ENCODE results near the gene TPK1. TPM values are rescaled to one million over a fixed set of nuclear protein-coding genes. Genes with fewer than 3 reads are reported as not detected.
A peak's percentile ranks its signal among the peaks of the same experiment; 100 is the strongest.

The TPK1 gene
- polyA plus RNA-seq, 2 of the 4 experiments (the other 2 are of a cell fraction), result 1.4 to 2.5 TPM

DNA sequence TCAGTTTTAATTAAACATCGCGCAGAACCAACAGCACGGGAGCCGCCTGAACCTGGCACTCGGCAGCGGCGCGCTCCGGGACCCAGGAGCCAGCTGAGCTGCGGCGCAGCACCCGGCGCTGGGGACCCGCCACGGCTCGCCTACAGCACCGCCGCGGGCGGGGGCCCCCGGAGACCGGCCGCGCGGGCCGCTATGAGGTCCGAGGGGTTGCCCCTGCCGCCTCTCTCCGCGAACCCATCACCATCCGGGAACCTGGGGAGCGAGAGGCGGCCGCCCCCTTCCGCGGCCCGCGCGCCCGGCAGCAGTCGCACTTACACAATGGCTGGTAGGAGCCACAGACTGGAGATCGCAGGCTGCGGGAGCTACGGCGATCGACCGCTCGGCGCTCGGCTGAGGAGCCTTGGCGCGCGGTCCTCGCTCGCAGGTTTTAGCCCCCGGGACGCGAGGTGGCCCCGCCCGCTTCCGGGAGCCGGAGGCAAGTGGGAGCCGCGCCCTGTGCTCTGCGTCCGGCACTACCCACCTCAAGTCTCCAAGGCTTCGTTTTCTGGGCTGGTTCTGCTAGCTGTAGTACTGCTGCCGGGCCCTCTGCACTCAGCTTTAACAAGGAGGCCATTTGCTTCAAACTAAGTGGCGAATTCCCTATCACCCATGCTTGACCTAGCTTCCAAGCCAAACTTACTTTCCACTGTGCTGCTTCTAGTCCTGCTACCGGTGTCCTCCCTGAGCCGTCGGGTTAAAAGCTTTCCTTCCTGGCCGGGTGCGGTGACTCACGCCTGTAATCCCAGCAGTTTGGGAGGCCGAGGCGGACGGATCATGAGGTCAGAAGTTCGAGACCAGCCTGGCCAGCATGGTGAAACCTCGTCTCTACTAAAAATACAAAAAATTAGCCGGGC is at the start of gene TPK1 (continued):
- TF ChIP-seq, protein P1, sequence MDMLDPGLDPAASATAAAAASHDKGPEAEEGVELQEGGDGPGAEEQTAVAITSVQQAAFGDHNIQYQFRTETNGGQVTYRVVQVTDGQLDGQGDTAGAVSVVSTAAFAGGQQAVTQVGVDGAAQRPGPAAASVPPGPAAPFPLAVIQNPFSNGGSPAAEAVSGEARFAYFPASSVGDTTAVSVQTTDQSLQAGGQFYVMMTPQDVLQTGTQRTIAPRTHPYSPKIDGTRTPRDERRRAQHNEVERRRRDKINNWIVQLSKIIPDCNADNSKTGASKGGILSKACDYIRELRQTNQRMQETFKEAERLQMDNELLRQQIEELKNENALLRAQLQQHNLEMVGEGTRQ (IDR thresholded peaks at IDR 0.05), result no peak
- TF ChIP-seq, protein P2, sequence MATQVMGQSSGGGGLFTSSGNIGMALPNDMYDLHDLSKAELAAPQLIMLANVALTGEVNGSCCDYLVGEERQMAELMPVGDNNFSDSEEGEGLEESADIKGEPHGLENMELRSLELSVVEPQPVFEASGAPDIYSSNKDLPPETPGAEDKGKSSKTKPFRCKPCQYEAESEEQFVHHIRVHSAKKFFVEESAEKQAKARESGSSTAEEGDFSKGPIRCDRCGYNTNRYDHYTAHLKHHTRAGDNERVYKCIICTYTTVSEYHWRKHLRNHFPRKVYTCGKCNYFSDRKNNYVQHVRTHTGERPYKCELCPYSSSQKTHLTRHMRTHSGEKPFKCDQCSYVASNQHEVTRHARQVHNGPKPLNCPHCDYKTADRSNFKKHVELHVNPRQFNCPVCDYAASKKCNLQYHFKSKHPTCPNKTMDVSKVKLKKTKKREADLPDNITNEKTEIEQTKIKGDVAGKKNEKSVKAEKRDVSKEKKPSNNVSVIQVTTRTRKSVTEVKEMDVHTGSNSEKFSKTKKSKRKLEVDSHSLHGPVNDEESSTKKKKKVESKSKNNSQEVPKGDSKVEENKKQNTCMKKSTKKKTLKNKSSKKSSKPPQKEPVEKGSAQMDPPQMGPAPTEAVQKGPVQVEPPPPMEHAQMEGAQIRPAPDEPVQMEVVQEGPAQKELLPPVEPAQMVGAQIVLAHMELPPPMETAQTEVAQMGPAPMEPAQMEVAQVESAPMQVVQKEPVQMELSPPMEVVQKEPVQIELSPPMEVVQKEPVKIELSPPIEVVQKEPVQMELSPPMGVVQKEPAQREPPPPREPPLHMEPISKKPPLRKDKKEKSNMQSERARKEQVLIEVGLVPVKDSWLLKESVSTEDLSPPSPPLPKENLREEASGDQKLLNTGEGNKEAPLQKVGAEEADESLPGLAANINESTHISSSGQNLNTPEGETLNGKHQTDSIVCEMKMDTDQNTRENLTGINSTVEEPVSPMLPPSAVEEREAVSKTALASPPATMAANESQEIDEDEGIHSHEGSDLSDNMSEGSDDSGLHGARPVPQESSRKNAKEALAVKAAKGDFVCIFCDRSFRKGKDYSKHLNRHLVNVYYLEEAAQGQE (IDR thresholded peaks at IDR 0.05), result no peak
- TF ChIP-seq, protein P3, sequence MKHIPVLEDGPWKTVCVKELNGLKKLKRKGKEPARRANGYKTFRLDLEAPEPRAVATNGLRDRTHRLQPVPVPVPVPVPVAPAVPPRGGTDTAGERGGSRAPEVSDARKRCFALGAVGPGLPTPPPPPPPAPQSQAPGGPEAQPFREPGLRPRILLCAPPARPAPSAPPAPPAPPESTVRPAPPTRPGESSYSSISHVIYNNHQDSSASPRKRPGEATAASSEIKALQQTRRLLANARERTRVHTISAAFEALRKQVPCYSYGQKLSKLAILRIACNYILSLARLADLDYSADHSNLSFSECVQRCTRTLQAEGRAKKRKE (CRISPR knock-in tag; IDR thresholded peaks at IDR 0.05; ENCODE audit: low read depth), result no peak
- TF ChIP-seq ZFP36 (IDR thresholded peaks at IDR 0.05; ENCODE audit: borderline replicate concordance, partially characterized antibody) (no peak), JUNB (IDR thresholded peaks at IDR 0.05) (no peak), ZSCAN20 (CRISPR knock-in tag; IDR thresholded peaks at IDR 0.05) (no peak), RNF2 (IDR thresholded peaks at IDR 0.05; ENCODE audit: borderline replicate concordance, low read depth) (no peak), CEBPB (IDR thresholded peaks at IDR 0.05) (peak in 1 of 2 experiments; percentile 69; a peak in 2 of 4 replicates), GATA3 (IDR thresholded peaks at IDR 0.05; ENCODE audit: borderline replicate concordance) (peak; percentile 18; the same call in 1 of the 2 replicates), JUN (IDR thresholded peaks at IDR 0.05) (peak; percentile 29 to 71; a peak in 3 of 5 replicates), MAZ (IDR thresholded peaks at IDR 0.05; ENCODE audit: borderline replicate concordance, low read depth, low read length) (peak; percentile 81; the same call in 1 of the 2 replicates), EHF (CRISPR knock-in tag; IDR thresholded peaks at IDR 0.05) (no peak), FOXS1 (CRISPR knock-in tag; IDR thresholded peaks at IDR 0.05) (no peak), EP300 (IDR thresholded peaks at IDR 0.05) (no peak), CHD2 (IDR thresholded peaks at IDR 0.05; ENCODE audit: low read length, partially characterized antibody) (no peak), CBX8 (IDR thresholded peaks at IDR 0.05) (no peak), HEYL (CRISPR knock-in tag; IDR thresholded peaks at IDR 0.05) (no peak), KDM1A (IDR thresholded peaks at IDR 0.05; ENCODE audit: low read depth) (no peak), RAD21 (conservative IDR thresholded peaks at IDR 0.05 in 1 of 2, IDR thresholded peaks at IDR 0.05 in 1 of 2) (0 out of 5 replicates have a peak, but pooled peaks of 1 of the 2 experiments have one; percentile 19)
- TF ChIP-seq, protein P4, sequence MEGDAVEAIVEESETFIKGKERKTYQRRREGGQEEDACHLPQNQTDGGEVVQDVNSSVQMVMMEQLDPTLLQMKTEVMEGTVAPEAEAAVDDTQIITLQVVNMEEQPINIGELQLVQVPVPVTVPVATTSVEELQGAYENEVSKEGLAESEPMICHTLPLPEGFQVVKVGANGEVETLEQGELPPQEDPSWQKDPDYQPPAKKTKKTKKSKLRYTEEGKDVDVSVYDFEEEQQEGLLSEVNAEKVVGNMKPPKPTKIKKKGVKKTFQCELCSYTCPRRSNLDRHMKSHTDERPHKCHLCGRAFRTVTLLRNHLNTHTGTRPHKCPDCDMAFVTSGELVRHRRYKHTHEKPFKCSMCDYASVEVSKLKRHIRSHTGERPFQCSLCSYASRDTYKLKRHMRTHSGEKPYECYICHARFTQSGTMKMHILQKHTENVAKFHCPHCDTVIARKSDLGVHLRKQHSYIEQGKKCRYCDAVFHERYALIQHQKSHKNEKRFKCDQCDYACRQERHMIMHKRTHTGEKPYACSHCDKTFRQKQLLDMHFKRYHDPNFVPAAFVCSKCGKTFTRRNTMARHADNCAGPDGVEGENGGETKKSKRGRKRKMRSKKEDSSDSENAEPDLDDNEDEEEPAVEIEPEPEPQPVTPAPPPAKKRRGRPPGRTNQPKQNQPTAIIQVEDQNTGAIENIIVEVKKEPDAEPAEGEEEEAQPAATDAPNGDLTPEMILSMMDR (IDR thresholded peaks at IDR 0.05), result no peak
- TF ChIP-seq, protein P5, sequence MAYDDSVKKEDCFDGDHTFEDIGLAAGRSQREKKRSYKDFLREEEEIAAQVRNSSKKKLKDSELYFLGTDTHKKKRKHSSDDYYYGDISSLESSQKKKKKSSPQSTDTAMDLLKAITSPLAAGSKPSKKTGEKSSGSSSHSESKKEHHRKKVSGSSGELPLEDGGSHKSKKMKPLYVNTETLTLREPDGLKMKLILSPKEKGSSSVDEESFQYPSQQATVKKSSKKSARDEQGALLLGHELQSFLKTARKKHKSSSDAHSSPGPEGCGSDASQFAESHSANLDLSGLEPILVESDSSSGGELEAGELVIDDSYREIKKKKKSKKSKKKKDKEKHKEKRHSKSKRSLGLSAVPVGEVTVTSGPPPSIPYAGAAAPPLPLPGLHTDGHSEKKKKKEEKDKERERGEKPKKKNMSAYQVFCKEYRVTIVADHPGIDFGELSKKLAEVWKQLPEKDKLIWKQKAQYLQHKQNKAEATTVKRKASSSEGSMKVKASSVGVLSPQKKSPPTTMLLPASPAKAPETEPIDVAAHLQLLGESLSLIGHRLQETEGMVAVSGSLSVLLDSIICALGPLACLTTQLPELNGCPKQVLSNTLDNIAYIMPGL (CRISPR knock-in tag; IDR thresholded peaks at IDR 0.05; ENCODE audit: borderline replicate concordance), result no peak
